Activated naive CD8-positive, alpha-beta T cell treated with anti-CD3 and anti-CD28 coated beads, Interleukin-2, amount 50 U/mL, for 16 hours (primary cell): Measurements from ENCODE around the gene CACHD1.
"Not testable (repeated sequence)": the region's sequence is repeated elsewhere in the genome, so short reads cannot be mapped to it uniquely, and the experiment has no call there.

Experiments
- DNase-seq: peaks from one replicate; pipeline ENCODE4 v3.0.0-alpha.2; 2020; ENCODE audit warnings: low read depth, low spot score

Gene CACHD1

GRCh38 chr1:64696879-64697278 is 226.9 kb downstream of the CACHD1 start:
- no peak for DNase-seq

GRCh38 chr1:64699327-64699726 is 229.4 kb downstream of the CACHD1 start:
- DNase-seq = no peak

- no peak for DNase-seq
These were observed 231.1 kb downstream of the CACHD1 start for GRCh38 chr1:64701071-64701470.

- no peak for DNase-seq
These were observed 232.0 kb downstream of the CACHD1 start for GRCh38 chr1:64701886-64702285.

GRCh38 chr1:64702670-64703069 is 232.7 kb downstream of the CACHD1 start:
- DNase-seq = not testable (repeated sequence)

- no peak for DNase-seq
These were observed 233.7 kb downstream of the CACHD1 start for GRCh38 chr1:64703600-64703999.

GRCh38 chr1:64705591-64705990 is 235.7 kb downstream of the CACHD1 start:
- no peak for DNase-seq

- DNase-seq = no peak
These were observed 241.3 kb downstream of the CACHD1 start for GRCh38 chr1:64711266-64711665.

GRCh38 chr1:64712049-64712448 is 242.1 kb downstream of the CACHD1 start:
- no peak for DNase-seq

GRCh38 chr1:64715186-64715585 is 245.3 kb downstream of the CACHD1 start:
- no peak for DNase-seq

- DNase-seq = no peak
These were observed 251.2 kb downstream of the CACHD1 start for GRCh38 chr1:64721135-64721534.

GRCh38 chr1:64721576-64722145 is 251.7 kb downstream of the CACHD1 start:
- no peak for DNase-seq

- no peak for DNase-seq
These were observed 257.9 kb downstream of the CACHD1 start for GRCh38 chr1:64727861-64728260.

- no peak for DNase-seq
These were observed 263.8 kb downstream of the CACHD1 start for GRCh38 chr1:64733581-64734286.

- DNase-seq = no peak
These were observed 264.3 kb downstream of the CACHD1 start for GRCh38 chr1:64734287-64734652.

- not testable (repeated sequence) for DNase-seq
These were observed 270.8 kb downstream of the CACHD1 start for GRCh38 chr1:64740687-64741086.
